A172 (cell line): ENCODE results near the gene SLF2. TPM values are rescaled to one million over a fixed set of nuclear protein-coding genes. Genes with fewer than 3 reads are reported as not detected.

Source experiments
- DNase-seq: peaks from one replicate; pipeline ENCODE4 v3.0.0-alpha.2; 2015; ENCODE audit warnings: low spot score
- total RNA-seq: library from RNA; depleted of rRNA; stranded (reverse); fragments of >200 nt; shearing (Covaris generic); gene quantifications from 2 replicates; pipeline ENCODE4 v1.2.3, GENCODE V29; 2014

SLF2 gene
- total RNA-seq, 1 experiment from 2014 or later, result 50.0 TPM

DNA sequence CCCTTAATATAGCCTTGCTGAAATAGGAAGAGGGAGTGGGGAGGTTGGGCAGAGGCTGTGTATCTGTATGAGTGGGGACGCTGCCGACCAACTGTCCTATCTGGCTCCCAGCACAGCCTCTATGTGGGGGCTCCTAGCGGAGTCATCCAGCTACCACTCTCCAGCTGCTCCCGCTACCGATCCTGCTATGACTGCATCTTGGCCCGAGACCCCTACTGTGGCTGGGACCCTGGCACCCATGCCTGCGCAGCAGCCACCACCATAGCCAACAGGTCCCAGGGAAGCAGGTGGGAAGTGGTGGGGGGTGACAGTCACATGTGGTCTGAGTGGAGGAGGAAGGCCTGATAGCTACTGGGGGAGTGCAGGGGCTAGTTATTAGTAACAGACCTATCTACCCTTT is 67.9 kb downstream of the SLF2 start:
- no peak for DNase-seq

DNA sequence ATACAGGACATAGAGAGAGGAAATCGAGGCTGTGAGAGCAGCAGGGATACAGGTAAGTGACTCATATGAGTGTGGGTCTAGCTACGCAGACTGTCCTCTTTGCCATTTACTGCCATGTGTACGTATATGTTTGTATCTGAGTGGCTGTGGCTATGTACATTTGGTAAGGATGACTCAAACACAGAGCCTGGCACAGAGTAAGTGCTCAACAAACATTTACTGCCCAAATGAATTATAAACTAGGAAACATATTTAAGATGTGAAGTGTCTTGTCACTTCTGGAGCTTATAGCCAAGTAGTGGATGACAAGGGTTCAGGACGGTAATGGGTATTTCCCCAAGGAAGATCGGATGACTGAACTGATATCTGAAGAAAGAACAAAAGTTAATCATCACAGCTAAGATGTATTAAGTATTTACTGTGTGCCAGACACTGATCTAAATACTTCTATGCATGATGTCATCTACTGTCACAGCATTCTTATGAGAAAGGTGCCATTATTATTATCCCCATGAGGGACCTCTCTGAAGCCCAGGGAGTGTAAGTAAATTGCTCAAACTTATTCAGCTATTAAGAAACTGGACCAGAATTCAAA is 68.5 kb downstream of the SLF2 start:
- no peak for DNase-seq

DNA sequence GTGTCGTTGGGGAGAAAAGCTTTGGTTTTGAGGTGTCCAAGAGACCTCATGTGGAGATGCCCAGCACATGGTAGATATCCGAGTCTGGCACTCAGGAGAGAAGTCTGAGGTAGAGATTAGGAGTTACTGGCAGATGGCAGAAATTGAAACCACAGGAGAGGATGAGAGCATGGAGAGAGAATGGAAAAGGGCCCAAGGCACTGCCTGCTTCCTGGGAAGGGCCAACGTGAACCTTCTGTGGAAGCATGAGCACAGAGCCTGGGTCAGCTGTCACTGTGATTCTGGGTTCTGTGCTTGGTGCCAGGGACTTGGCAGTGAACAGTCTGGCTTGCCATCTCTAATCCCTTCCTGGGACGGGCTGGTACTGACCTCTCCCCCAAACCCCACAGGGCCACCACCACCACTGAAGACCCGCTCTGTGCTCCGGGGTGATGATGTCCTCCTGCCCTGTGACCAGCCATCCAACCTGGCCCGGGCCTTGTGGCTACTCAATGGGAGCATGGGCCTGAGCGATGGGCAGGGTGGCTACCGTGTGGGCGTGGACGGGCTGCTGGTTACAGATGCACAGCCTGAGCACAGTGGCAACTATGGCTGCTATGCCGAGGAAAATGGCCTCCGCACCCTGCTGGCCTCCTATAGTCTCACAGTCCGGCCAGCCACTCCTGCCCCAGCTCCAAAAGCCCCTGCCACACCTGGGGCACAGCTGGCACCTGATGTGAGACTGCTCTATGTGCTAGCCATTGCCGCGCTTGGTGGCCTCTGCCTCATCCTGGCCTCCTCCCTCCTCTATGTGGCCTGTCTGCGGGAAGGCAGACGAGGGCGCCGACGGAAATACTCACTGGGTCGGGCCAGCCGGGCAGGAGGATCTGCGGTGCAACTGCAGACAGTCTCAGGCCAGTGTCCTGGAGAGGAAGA is 70.4 kb downstream of the SLF2 start:
- no peak for DNase-seq

DNA sequence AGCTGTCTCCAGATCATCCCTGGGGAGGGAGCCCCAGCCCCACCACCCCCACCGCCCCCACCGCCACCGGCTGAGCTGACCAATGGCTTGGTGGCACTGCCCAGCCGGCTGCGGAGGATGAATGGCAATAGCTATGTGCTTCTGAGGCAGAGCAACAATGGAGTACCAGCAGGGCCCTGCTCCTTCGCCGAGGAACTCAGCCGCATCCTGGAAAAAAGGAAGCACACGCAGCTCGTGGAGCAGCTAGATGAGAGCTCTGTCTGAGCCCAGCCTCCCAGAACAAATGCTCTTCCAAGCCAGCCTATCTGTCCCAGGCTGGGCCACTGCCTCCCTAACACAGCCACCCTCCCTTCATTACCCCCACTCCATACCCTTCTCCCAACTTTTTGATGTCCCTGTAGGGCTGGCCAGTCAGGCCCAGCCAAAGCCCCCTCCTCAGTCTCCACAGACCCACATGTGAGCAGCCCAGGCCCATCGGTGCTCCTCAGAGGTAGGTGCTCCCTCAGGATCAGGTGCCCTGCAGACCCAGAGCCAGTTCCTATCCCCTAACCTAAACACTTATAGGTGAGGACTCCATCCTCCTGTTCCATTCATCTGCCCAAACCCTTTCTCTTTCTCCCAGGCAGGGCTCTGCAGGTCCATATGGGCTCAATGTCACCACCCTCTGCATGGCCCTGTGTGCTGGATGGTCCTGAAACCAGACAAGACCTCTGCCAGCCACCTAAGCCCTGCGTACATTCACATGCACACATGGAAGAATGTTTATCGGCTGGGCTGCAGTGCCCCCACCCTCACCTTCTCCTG is 71.3 kb downstream of the SLF2 start:
- no peak for DNase-seq

DNA sequence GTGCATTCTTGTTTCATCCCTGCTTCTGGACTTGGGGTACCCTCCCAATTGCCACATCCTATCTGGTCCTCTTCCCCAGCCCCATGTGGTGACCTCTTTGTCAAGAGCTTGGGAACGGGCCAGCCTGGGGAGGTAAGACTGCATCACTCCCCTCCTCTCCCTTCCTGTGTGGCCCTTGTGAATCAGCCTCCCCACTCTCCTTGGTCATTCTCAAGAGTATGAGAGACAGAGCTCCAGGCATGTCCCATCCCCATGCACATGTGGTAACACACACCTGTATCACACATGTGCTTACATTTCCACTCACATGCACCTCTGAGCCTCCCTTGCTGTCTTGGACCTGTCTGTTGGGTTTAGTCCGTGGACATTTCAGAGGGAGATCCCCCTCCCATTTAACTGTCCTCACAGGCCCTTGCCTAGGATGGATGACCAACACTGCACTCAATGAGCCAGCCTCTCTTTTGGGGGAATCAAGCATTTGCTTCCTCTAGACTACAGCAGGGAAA is 72.0 kb downstream of the SLF2 start:
- no peak for DNase-seq

DNA sequence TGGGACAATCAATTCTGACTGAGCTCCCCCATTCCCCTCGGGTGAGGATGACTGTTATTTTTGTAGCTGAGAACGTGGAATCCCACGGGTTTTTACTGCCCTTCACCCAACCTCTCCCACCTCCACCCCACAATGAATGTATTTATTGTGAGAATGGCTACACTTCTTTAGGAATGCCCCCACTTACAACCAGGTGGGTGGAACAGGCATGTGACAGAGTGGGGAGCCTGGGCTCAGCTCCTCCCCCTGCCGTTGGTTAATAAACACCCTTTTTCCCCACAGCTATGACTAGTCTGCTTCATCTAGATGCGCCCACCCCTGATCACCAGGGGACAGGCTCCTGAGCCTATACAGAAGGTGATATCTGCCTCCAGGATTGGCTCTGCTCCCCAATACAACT is 72.6 kb downstream of the SLF2 start:
- DNase-seq, result no peak

DNA sequence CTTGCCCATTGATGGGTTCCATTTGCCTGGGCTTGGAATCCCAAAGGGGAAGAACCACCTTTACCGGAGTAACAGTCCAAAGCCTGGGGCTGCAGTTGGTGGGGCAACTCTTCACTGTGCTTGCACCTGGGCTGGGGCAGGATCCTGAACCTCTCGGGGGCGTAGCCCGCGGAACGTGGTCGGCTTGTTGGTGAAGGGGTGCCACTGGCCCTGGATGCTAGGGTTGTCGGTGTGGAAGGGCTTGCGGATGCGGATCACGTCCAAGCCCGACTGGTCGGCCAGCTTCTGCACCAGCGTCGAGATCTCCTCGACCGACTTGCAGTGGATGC is 73.8 kb downstream of the SLF2 start:
- DNase-seq, result no peak

DNA sequence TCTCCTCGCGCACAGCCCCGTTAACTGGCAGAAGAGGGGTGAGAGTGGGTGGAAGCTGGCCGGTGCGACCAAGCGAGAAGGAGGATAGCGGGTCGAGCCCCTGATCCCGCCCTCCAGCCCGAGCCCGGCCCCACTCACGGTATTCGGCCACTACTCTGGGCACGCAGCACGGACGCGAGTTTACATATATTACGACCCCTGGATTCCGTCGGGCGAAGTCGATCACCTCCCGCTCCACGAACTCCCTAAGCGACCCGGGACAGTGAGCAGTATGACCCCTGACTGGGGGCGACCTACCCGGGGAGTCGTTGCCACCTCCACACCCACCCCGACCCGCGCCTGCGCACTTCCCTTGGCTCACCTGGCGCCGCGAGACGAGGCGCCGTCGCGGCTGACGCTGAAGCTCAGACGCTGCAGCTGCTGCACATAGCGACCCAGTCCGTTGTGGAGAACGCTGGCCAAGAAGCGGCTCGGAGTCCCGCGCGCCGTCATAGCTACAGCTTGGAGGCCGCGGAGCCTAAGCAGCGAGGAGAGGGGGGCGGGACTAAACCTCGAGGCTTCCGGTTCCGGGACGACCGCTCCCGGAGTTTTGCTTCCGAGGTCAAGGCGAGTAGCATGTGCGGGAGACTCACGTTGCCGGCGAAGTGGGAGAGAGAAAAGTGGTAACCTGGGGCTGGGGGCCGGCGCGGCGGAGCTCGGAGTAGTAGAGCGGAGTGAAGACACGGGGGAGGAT is 74.4 kb downstream of the SLF2 start, which contains the start of the genes MRPL43 and TWNK:
Gene MRPL43 (minus strand): TSS at position 546 of the 733 bp plus-strand sequence. CDS start 54 bp downstream, at position 492.
Gene TWNK (plus strand): TSS at position 592 of the 733 bp plus-strand sequence. CDS start 668 bp downstream, outside the sequence.
- peak; percentile 69 for DNase-seq

DNA sequence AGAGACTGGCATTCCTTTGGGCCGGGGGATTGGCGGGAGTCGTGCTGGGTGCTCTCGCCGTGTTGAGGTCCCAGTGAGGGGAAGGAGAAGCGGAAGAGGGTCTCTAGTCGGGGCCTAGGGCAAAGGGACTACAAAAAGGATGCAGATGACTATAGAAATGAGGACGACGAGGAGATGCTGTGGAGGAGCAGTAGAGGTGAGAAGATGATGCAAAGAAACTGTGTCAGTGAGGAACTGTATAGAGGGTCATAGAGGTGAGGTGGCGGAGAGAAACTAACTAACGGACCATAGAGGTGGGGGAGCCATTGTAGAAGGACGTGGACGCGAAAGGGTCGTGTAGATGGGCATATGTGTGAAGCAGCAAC is 74.9 kb downstream of the SLF2 start:
- no peak for DNase-seq

DNA sequence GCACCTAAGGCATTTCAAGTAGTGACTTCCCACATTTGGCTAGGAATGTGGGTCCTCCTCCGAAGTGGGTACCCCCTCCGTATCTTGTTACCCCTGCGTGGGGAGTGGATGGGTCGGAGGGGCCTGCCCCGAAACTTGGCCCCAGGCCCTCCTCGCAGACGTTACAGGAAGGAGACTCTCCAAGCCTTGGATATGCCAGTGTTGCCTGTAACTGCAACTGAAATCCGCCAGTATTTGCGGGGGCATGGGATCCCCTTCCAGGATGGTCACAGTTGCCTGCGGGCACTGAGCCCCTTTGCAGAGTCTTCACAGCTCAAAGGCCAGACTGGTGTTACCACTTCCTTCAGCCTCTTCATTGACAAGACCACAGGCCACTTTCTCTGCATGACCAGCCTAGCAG is 75.4 kb downstream of the SLF2 start:
- no peak for DNase-seq

DNA sequence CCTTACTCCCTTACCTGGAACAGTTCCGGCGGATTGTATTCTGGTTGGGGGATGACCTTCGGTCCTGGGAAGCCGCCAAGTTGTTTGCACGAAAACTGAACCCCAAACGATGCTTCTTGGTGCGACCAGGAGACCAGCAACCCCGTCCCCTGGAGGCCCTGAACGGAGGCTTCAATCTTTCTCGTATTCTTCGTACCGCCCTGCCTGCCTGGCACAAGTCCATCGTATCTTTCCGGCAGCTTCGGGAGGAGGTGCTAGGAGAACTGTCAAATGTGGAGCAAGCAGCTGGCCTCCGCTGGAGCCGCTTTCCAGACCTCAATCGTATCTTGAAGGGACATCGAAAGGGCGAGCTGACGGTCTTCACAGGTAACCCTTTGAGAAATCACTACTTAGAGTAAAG is 76.3 kb downstream of the SLF2 start:
- DNase-seq, result no peak

DNA sequence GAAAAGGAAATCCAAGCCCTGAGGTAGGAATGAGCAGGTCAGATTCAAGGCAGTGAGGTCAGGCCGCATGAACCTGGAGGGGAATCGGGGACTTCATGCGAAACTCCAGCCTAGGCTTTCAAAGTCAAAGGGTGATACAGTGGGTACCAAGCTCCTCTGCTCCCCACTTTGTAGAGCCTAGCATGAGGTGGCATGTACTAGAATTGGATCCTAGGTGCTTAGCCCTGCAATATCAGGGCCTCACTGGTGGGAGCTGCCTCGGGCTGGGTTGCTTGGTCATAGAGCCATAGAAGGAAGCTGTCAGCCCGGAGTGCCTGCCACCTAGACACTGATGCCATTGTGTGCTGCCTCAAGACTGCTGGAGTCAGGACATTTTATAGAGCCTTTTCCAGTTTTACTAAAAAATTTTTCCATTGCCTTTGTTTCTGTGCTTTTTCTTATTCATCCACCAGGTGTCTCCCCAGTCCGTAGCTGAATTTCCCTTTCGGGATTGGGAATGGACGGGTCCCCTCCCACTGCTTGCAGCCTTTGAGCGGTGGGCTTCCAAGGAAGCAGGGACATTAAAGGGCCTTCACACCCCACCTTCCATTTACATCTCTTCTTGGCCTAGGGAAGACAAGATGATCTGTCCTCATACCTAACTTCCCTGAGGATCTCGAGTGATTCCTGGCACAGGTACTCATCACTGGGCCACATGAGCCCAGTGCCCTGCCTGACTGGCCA is 81.4 kb downstream of the SLF2 start:
- peak; percentile 33 for DNase-seq

DNA sequence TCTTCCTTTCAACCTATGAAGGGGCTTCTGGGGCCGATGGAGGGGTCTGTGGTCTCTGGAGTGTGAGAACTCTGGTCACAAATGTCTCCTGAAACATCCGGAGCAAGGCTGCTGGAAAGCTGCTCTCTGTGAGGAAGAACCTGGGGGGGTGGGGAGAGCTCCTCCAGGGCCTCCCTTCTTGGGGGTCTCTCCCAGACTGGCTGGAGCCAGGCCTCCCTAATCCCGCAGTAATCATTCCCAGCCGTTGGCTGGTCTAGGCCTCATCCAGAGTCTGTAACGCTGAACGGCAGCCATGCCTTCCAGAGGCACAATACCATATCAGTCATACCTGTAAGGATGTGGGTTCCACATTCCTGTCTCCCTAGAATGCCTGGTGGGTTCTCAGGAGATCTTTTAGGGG is 82.4 kb downstream of the SLF2 start:
- no peak for DNase-seq

DNA sequence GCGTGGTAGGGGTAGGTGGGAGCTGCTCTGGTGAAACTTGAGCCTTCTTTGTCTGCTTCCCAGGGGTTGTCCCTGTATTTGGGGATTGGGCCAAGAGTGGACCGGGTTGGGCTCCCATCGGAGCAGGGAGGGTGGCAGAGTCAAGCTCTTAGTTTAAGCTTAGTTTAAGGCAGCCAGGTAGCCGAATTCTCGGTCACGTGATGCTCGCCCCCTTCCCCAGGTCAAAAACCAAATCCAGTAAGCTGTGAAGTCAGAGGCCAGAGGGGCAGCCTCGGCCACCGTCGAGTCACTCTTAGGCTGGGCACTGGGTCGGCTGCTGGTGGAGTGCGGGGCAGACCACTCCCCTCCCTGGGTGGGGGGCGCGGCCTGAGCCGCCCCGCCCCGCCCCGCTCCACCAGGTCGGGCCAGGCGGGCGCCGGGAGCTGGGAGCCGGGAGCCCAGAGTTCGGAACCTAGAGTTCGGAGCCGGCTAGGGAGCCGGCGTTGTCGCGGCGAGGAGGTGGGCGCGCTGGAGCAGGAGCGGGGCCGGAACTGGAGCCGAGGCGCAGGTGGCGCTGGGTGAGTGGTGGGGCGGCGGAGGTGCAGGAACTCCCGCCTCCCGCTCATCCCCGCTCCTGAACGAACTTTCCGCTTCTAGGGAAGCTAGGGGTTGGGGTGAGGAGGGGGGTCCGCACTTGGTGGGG is 84.1 kb downstream of the SLF2 start:
- DNase-seq, result no peak

DNA sequence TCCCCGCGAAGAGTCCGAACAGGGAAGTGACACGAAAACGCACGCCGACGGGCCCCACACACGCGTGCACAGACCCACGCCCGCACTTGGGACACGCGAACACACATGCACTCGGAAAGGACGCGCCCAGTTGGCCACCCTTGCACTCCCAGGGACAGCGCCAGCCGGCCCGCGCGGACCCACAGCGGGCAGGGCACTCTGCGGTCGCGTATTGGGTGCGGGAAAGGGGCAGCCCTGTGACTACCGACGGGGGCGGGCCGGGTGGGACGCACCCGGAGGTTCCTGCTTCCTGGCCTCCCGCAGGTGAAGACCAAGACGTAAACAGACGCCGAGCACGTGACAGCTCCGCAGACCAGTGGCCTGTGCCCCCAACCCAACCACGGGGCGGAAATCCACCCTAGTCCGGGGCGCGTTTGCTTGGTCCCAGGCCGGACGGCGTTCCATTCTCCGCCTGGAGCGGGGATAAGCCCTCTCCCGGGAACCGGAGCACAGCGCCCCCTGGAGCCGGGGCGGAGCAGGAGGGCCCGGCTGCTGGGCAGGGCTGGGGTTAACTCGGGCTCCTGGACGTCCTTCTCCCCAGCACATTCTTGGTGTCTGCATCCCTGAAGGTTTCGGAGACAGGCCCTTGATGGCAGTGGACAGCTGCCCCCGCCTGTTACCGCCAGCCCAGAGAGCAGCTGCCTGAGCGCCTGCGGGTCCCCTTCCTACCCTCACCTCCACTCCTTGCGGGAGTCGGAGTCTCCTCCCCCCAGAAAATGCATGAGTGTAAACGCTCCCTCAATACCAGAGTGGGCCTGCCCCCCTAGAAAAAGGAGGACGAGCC is 84.8 kb downstream of the SLF2 start:
- peak; percentile 72 for DNase-seq

DNA sequence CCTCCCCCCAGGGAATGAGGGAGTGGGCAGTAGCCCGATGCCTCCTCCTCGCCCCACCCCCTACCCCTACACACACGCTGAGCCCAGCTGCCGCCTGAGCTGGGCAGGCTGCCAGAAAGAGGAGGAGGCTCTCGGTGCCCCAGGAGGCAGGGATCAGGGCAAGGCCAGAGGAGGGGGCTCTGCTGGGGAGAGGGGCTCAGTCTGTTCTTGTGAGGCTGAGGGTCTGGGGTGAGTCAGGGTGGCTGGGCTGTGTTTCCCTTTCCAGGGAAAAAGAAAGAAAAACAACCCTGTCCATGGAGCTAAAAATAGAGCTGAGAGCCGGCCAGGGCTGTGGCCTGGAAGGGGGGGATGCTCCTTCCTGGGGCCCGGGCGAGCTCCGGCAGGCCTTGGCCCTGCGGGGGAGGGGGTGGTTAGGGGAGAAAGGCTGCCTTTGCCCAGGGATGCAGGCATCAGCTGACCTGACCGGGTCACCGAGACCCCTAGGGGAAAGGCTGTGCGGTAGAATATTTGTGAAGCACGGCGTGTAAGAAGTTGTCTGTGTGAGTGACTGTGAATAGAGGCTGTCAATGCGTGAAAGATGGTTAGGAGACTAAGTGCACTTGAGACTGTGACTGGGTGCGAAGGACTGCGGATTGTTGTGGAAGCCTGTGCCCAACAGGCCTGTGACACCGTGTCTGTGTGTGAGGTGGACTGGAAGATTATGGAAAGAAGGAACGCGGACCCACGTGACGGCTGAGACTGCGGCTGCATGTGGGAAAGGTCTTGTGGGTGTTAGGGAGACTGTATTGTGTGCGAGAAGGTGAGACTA is 85.6 kb downstream of the SLF2 start:
- peak; percentile 72 for DNase-seq

DNA sequence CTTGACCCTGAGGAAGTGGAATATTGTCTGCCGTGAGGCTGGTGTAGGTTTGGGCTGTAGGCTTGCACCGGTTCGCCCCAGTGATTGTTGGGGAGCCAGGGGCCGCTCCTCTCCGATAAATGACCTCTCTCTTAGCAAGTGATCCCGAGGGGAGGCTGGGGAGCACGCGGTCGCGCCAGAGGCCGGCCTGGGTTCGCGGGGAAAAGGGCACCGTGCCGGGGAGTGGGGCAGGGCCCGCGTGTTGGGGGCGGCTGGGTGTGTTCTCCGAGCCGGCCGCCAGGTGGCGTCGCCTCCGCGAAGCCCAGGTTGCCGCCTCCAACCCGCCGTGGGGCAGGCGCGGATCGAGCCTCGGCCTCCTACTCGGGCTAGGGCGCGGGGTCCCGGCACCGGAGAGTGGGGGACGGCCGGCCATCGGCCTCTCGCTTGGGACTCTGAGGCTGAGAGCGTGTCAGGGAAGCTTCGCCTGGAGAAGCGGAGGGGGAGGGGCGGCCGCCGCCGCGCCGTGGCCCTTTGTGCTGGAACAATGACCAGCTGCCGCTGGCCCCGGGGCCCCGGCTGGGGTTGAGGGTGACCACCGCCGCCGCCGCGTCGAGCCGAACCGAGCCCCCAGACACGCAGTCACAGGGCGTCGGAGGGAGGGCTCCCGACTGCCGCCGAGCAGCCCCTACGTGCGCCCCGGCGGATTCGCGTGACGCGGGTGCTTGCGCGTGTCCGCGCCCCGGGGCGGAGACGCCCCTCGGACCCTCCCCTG is 86.4 kb downstream of the SLF2 start:
- DNase-seq, result peak; percentile 55

DNA sequence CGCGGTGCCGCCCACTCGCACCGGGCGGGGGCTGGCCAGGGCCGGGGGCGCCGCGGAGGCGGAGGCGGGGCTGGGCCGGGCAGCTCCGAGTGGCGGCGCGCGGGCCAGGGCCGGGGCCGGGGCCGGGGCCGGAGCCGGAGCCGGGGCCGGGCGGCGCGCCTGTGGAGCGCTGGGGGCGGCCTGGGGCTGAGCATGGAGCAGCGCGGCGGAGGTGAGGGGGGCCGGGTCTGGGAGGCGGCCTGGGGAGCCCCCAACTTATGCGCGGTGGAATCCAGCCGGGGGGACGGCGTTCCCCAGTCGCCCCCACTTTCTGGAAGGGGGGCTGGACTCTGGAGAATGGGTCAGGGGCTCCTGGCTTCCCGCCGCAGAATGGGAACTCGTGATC is 87.0 kb downstream of the SLF2 start, which contains the start of gene LZTS2:
Gene LZTS2 (plus strand): TSS at position 67 of the 385 bp plus-strand sequence. CDS start 2,731 bp downstream, outside the sequence.
- no peak for DNase-seq
